ENCODE measurements around the gene COL25A1. TPM values are rescaled to one million over a fixed set of nuclear protein-coding genes. Genes with fewer than 3 reads are reported as not detected.

The COL25A1 gene
- total RNA-seq, 1 experiment from 2014 or later, result not detected

DNA sequence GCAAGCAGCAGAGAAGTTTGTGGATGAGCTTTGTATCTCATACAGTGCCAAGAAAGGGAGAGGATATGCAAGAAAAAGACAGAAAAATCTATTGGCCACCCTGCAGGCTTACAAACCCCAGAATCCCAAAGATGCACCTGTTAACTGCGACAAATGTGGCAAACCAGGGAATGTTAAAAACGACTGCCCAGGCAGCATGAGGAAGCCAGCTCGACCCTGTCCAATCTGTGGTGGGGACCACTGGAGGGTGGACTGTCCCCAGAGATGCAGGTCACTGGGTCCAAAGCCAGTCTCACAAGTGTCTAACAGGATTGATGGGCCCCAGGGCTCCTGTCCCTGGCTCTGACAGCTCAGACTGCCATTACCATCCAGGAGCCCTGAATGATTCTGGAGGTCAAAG is 12.9 kb upstream of the COL25A1 start:
- ChIA-PET CTCF (interaction anchor here (1.0 to 1.6 kb wide), 3 partner anchors 8 to 22 kb away, joined by 3 read pairs; no protein-coding TSS in a partner anchor), RAD21 (ENCODE audit: low non-redundant PET in 1 of 2, low total read pairs in 2 of 2, uncharacterized antibody in 2 of 2, unreplicated experiment in 2 of 2) (interaction anchor here in 1 of 2 experiments (0.7 kb wide), 1 partner anchor 63 kb away, joined by 3 read pairs; no protein-coding TSS in a partner anchor), POLR2A (no interaction called here)
- Histone ChIP-seq H3K9ac (ENCODE audit: low read length) (no peak overlapping the region), H3K79me2 (ENCODE audit: insufficient read depth, low read length) (no peaks in the 10 kb centered on the region), H3K9me3 (ENCODE audit: control insufficient read depth in 1 of 2, insufficient read depth in 1 of 2, low read depth in 1 of 2, low read length in 2 of 2) (no peaks in the 10 kb centered on the region), H3K4me1 (ENCODE audit: control insufficient read depth in 1 of 2, insufficient read depth in 2 of 2, low read length in 2 of 2) (no peaks in the 10 kb centered on the region), H3K9me2 (ENCODE audit: insufficient read depth) (no peaks in the 10 kb centered on the region), H3K36me3 (ENCODE audit: control insufficient read depth in 1 of 2, insufficient read depth in 2 of 2, low read length in 2 of 2) (no peaks in the 10 kb centered on the region), H3K4me3 (replicated peaks in 1 of 2; ENCODE audit: low read depth in 1 of 2, low read length in 2 of 2) (no peak overlapping the region), H3K4me2 (ENCODE audit: low read length) (no peak overlapping the region), H3K27me3 (ENCODE audit: insufficient read depth, low read length) (peaks cover 9% of the 10 kb centered on the region), H4K20me1 (ENCODE audit: insufficient read depth) (no peaks in the 10 kb centered on the region), H3K27ac (ENCODE audit: low read depth, low read length) (no peak overlapping the region), H2AFZ (ENCODE audit: low read depth, low read length, poor library complexity, severe bottlenecking) (no peak overlapping the region)
- intact Hi-C loops (cut with micrococcal nuclease), result no loop called here
- no TSS peak for BruUV-seq (replicated peaks)
- ATAC-seq, result no peak
- TF ChIP-seq, protein P1, sequence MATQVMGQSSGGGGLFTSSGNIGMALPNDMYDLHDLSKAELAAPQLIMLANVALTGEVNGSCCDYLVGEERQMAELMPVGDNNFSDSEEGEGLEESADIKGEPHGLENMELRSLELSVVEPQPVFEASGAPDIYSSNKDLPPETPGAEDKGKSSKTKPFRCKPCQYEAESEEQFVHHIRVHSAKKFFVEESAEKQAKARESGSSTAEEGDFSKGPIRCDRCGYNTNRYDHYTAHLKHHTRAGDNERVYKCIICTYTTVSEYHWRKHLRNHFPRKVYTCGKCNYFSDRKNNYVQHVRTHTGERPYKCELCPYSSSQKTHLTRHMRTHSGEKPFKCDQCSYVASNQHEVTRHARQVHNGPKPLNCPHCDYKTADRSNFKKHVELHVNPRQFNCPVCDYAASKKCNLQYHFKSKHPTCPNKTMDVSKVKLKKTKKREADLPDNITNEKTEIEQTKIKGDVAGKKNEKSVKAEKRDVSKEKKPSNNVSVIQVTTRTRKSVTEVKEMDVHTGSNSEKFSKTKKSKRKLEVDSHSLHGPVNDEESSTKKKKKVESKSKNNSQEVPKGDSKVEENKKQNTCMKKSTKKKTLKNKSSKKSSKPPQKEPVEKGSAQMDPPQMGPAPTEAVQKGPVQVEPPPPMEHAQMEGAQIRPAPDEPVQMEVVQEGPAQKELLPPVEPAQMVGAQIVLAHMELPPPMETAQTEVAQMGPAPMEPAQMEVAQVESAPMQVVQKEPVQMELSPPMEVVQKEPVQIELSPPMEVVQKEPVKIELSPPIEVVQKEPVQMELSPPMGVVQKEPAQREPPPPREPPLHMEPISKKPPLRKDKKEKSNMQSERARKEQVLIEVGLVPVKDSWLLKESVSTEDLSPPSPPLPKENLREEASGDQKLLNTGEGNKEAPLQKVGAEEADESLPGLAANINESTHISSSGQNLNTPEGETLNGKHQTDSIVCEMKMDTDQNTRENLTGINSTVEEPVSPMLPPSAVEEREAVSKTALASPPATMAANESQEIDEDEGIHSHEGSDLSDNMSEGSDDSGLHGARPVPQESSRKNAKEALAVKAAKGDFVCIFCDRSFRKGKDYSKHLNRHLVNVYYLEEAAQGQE (IDR thresholded peaks at IDR 0.05; ENCODE audit: low read depth), result no peak
- no peak for TF ChIP-seq ZNF274 (IDR thresholded peaks at IDR 0.05; ENCODE audit: low read depth, low read length)
- no peak for TF ChIP-seq EGR1 (IDR thresholded peaks at IDR 0.05; ENCODE audit: low read depth)
- TF ChIP-seq FOSL1 (IDR thresholded peaks at IDR 0.05; ENCODE audit: low read depth), result no peak
- TF ChIP-seq YY1 (IDR thresholded peaks at IDR 0.05; ENCODE audit: extremely low read depth, insufficient replicate concordance, low read depth, low read length), result no peak
- TF ChIP-seq SP1 (IDR thresholded peaks at IDR 0.05; ENCODE audit: low read depth), result no peak
- no peak for TF ChIP-seq JUND (IDR thresholded peaks at IDR 0.05)
- no peak for TF ChIP-seq RAD21 (IDR thresholded peaks at IDR 0.05; ENCODE audit: low read depth)
- TF ChIP-seq TCF7L2 (IDR thresholded peaks at IDR 0.05; ENCODE audit: borderline replicate concordance, extremely low read depth, insufficient read depth, insufficient read length), result no peak
- no peak for TF ChIP-seq ZFX (IDR thresholded peaks at IDR 0.05)
- no peak for DNase-seq (ENCODE audit: low read depth, low spot score)
